Cardiac muscle cell (in vitro differentiated cells and primary cell): ENCODE measurements around the gene NPY5R. TPM values are rescaled to one million over a fixed set of nuclear protein-coding genes. Genes with fewer than 3 reads are reported as not detected.

Experiments
- DNase-seq, 2 donors: peaks; one replicate each; pipeline versions ENCODE4 v3.0.0 to v3.0.0-alpha.2; 2010 to 2017; ENCODE audit warnings: low read depth in 1 of 2, low spot score in 1 of 2
- H3K27ac ChIP-seq: fragments of 200-600 bp; sonication (generic); 2 replicates; pipeline ENCODE4 v1.5.1; 2016
- H3K27me3 ChIP-seq: fragments of 200-600 bp; sonication (generic); 2 replicates; pipeline ENCODE4 v1.6.0; 2016; ENCODE audit warnings: control low read depth
- H3K36me3 ChIP-seq: fragments of 200-600 bp; sonication (generic); 2 replicates; pipeline ENCODE4 v1.5.1; 2016; ENCODE audit warnings: control low read depth
- H3K4me1 ChIP-seq: fragments of 200-600 bp; sonication (generic); 2 replicates; pipeline ENCODE4 v1.8.1; 2017; ENCODE audit warnings: low read depth, mild to moderate bottlenecking, mixed run types
- H3K4me3 ChIP-seq: fragments of 200-600 bp; sonication (generic); 2 replicates; pipeline ENCODE4 v1.5.1; 2016; ENCODE audit warnings: mild to moderate bottlenecking
- H3K9me3 ChIP-seq: fragments of 200-600 bp; sonication (generic); 2 replicates; pipeline ENCODE4 v1.5.1; 2017; ENCODE audit warnings: low read depth, mild to moderate bottlenecking, control low read depth
- polyA plus RNA-seq: library from polyadenylated mRNA; unstranded; fragments of >200 nt; fragmentation: Nextera tagmentation; extraction: Ambion mirVana; gene quantifications from 2 replicates; pipeline ENCODE4 v1.2.1, GENCODE V29; 2016
- total RNA-seq: library from RNA; depleted of rRNA; stranded (reverse); fragments of >200 nt; gene quantifications from 2 replicates; pipeline ENCODE4 v1.2.3, GENCODE V29; 2016
- TF ChIP-seq, protein P1 (sequence below): IDR thresholded peaks from 2 replicates; pipeline ENCODE4 v1.5.1; 2012; ENCODE audit warnings: low read depth, mild to moderate bottlenecking, low read length

Gene NPY5R
- 6.9 and 9.7 TPM in 2 replicates for total RNA-seq
- 15.2 and 19.1 TPM in 2 replicates for polyA plus RNA-seq

DNA sequence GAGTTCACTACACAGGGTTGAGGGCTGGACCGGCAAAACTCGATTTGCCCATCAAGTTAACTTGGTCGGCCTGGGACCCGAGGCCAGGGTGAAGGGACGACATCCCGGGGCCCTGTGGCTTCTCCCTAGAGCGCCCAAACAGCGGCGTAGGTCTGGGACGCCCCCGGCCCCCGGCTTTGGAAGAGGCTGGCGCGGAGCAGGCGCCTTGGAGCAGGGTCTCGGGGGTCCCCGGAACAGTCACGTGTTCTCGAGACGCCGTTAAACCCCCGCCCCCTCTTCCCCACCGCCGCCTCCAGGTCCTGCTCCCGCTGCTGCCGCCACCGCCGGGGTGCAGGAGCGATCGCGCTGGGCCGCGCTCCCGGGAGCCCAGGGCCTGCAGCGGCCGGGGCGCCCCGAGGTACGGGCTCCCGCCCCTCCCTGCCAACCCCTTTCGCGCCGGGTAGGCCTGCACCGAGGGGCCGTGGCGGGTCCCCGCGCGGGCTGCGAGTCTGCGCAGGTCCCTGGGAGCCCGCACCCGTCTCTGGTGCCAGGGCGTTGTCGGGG lies at the start of gene NPY5R:
TSS of gene NPY5R (plus strand) at position 289 of the 543 bp plus-strand sequence. CDS start 6,382 bp downstream, outside the sequence.
- Histone ChIP-seq H3K27ac (no peak within 1 kb of the TSS), H3K9me3 (no peaks in the 10 kb centered on the region), H3K36me3 (no peaks in the 10 kb centered on the region), H3K27me3 (peaks cover 72% of the 10 kb centered on the region), H3K4me3 (peak within 1 kb of the TSS; percentile 60), H3K4me1 (no peaks in the 10 kb centered on the region)
- DNase-seq = peak in 1 of 2 donors; percentile 54
- TF ChIP-seq, protein P1, sequence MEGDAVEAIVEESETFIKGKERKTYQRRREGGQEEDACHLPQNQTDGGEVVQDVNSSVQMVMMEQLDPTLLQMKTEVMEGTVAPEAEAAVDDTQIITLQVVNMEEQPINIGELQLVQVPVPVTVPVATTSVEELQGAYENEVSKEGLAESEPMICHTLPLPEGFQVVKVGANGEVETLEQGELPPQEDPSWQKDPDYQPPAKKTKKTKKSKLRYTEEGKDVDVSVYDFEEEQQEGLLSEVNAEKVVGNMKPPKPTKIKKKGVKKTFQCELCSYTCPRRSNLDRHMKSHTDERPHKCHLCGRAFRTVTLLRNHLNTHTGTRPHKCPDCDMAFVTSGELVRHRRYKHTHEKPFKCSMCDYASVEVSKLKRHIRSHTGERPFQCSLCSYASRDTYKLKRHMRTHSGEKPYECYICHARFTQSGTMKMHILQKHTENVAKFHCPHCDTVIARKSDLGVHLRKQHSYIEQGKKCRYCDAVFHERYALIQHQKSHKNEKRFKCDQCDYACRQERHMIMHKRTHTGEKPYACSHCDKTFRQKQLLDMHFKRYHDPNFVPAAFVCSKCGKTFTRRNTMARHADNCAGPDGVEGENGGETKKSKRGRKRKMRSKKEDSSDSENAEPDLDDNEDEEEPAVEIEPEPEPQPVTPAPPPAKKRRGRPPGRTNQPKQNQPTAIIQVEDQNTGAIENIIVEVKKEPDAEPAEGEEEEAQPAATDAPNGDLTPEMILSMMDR = no peak

DNA sequence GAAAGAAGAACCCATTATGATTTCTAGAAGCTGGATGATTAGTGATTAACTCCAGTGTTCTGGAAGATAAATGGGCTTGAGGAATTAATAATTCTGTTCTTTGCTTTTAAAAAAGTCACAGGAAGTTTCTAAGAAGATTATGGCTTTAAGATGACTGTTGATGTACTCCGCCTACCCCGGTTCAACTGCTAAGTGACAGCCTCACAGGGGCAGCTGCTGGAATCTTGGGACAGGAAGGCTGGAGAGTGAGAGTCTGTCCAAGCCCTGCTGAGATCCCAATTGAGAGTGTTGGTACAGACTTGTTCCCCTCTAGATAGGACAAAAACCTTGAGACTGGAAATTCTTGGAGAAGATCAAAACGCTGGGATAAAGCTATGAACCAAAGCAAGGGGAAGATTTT lies 48.6 kb upstream of the NPY5R start:
- TF ChIP-seq, protein P1 = no peak
- Histone ChIP-seq H3K27ac (no peak overlapping the region), H3K4me3 (no peak overlapping the region), H3K9me3 (no peaks in the 10 kb centered on the region), H3K36me3 (no peaks in the 10 kb centered on the region), H3K4me1 (no peaks in the 10 kb centered on the region), H3K27me3 (no peaks in the 10 kb centered on the region)
- DNase-seq = no peak

DNA sequence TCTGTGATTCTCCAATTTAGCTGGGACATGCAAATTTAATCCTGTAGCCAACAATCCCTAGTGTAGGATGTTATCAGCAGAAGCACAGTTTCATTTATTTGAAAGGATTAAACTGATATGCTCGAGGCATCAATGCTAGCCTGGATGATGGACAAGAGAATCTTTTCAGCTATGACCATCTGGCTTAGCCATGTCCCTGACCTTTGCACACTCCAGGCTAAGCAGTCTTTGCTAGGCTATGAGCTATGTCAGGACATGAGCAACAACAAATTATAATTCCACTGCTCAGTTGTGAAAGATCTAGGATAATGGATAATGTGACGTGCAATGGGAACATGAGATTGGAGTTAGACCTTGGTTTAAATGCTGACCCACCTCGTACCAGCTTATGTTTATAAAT lies 43.2 kb upstream of the NPY5R start:
- H3K4me3 ChIP-seq = no peak overlapping the region
- no peaks in the 10 kb centered on the region for H3K36me3 ChIP-seq
- no peaks in the 10 kb centered on the region for H3K9me3 ChIP-seq
- TF ChIP-seq, protein P1 = no peak
- H3K27me3 ChIP-seq = no peaks in the 10 kb centered on the region
- DNase-seq = no peak
- H3K27ac ChIP-seq = no peak overlapping the region
- no peaks in the 10 kb centered on the region for H3K4me1 ChIP-seq

DNA sequence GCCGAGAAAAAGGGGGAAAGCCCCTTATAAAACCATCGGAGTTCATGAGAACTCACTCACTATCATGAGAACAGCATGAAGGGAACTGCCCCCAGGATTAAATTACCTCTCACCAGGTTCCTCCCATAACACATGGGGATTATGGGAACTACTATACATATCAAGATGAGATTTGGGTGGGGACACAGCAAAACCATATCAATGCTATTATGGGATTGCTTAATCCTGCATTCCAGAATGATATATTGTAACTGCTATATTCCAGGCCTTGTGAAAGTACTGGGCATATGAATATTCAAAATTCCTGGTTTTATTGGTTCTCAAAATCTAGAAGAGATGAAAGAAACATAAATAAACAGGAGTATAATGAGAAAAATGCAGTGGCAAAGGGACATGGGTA lies 40.6 kb upstream of the NPY5R start:
- Histone ChIP-seq H3K36me3 (no peaks in the 10 kb centered on the region), H3K27me3 (no peaks in the 10 kb centered on the region), H3K4me1 (no peaks in the 10 kb centered on the region), H3K4me3 (no peak overlapping the region), H3K27ac (no peak overlapping the region), H3K9me3 (no peaks in the 10 kb centered on the region)
- TF ChIP-seq, protein P1 = no peak
- no peak for DNase-seq

DNA sequence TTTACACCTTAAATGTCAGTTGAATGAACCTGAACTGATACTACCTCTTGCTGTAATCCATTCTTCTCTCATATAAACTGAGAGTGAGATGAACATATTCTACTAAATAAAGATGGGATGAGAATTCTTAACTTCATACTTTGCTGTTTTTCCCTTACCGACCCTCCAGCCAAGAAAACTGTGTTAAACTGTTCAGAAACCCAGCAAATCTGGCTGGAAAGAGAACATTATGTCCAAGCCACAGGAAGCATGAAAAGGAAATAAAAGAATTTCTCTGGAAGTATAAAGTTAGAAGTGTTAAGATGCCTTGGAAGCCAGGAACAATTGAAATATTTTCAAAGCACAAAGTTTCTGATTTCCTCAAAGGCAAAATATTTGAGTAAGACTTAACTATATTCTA lies 34.2 kb upstream of the NPY5R start:
- Histone ChIP-seq H3K9me3 (no peaks in the 10 kb centered on the region), H3K4me1 (no peaks in the 10 kb centered on the region), H3K4me3 (no peak overlapping the region)

More for the DNA sequence above, 34.2 kb upstream of the NPY5R start:
- Histone ChIP-seq H3K27ac (no peak overlapping the region), H3K36me3 (no peaks in the 10 kb centered on the region), H3K27me3 (no peaks in the 10 kb centered on the region)
- DNase-seq = no peak
- TF ChIP-seq, protein P1 = no peak
